Hepatocyte (in vitro differentiated cells): ENCODE data around the gene TRIM17. TPM values are rescaled to one million over a fixed set of nuclear protein-coding genes. Genes with fewer than 3 reads are reported as not detected.

ENCODE experiments used
- DNase-seq: peaks from one replicate; pipeline ENCODE4 v3.0.0-alpha.2; 2016; ENCODE audit warnings: low spot score
- H2AFZ ChIP-seq: fragments of 200-600 bp; sonication (generic); 2 replicates; pipeline ENCODE4 v1.6.0; 2016; ENCODE audit warnings: antibody characterized with exemption, mild to moderate bottlenecking
- H3K27ac ChIP-seq: fragments of 200-600 bp; sonication (generic); 2 replicates; pipeline ENCODE4 v1.5.1; 2016; ENCODE audit warnings: mild to moderate bottlenecking
- H3K27me3 ChIP-seq: fragments of 200-600 bp; sonication (generic); 2 replicates; pipeline ENCODE4 v1.6.1; 2016
- H3K36me3 ChIP-seq: fragments of 200-600 bp; sonication (generic); replicated peaks from 2 replicates; pipeline ENCODE4 v1.5.1; 2016; ENCODE audit warnings: low read depth; ENCODE audit not compliant: insufficient read depth
- H3K4me1 ChIP-seq: fragments of 200-600 bp; sonication (generic); 2 replicates; pipeline ENCODE4 v1.5.1; 2016; ENCODE audit warnings: mild to moderate bottlenecking, moderate library complexity; ENCODE audit not compliant: insufficient read depth
- H3K4me2 ChIP-seq: fragments of 200-600 bp; sonication (generic); 2 replicates; pipeline ENCODE4 v1.6.0; 2016
- H3K4me3 ChIP-seq: fragments of 200-600 bp; sonication (generic); 2 replicates; pipeline ENCODE4 v1.5.1; 2016; ENCODE audit warnings: mild to moderate bottlenecking
- H3K79me2 ChIP-seq: fragments of 200-600 bp; sonication (generic); 2 replicates; pipeline ENCODE4 v1.6.0; 2017; ENCODE audit warnings: mild to moderate bottlenecking
- H3K9me2 ChIP-seq: fragments of 200-600 bp; sonication (generic); replicated peaks from 2 replicates; pipeline ENCODE4 v1.6.0; 2017; ENCODE audit warnings: mild to moderate bottlenecking; ENCODE audit not compliant: insufficient read depth
- H3K9me3 ChIP-seq: fragments of 200-600 bp; sonication (generic); 2 replicates; pipeline ENCODE4 v1.5.1; 2016; ENCODE audit warnings: low read depth, mild to moderate bottlenecking
- H4K20me1 ChIP-seq: fragments of 200-600 bp; sonication (generic); 2 replicates; pipeline ENCODE4 v1.6.0; 2016; ENCODE audit warnings: mild to moderate bottlenecking; ENCODE audit not compliant: insufficient read depth, poor library complexity, severe bottlenecking
- CTCF ChIP-seq: fragments of 200-600 bp; sonication (generic); IDR thresholded peaks from 2 replicates; pipeline ENCODE4 v1.5.1; 2016; ENCODE audit warnings: antibody characterized with exemption, mild to moderate bottlenecking; ENCODE audit not compliant: poor library complexity
- EZH2 ChIP-seq: fragments of 200-600 bp; sonication (generic); IDR thresholded peaks from 2 replicates; pipeline ENCODE4 v1.6.1; 2016; ENCODE audit warnings: antibody characterized with exemption, mild to moderate bottlenecking, borderline replicate concordance
- EZH2phosphoT487 ChIP-seq: fragments of 200-600 bp; sonication (generic); IDR thresholded peaks from one replicate; pipeline ENCODE4 v1.6.1; 2018; ENCODE audit warnings: antibody characterized with exemption, mild to moderate bottlenecking, low read depth, moderate library complexity; ENCODE audit not compliant: unreplicated experiment, severe bottlenecking
- WGBS: methylation state at CpG from one replicate; pipeline ENCODE4 v1.1.6; 2016; ENCODE audit warnings: low lambda C conversion rate; ENCODE audit errors: missing lambda C conversion rate; 5-methylcytosine and 5-hydroxymethylcytosine counted together
- polyA plus RNA-seq: library from polyadenylated mRNA; unstranded; fragments of >200 nt; fragmentation: Nextera tagmentation; extraction: Ambion mirVana; gene quantifications from 2 replicates; pipeline ENCODE4 v1.2.1, GENCODE V29; 2016
- total RNA-seq: library from RNA; depleted of rRNA; stranded (reverse); fragments of >200 nt; gene quantifications from 2 replicates; pipeline ENCODE4 v1.2.3, GENCODE V29; 2014

TRIM17 gene
- total and polyA plus RNA-seq, 2 experiments from 2014 or later, result 2.4 to 7.3 TPM

GRCh38 chr1:228400692-228401454 lies 15.8 kb downstream of the TRIM17 start:
- Histone ChIP-seq H3K27me3 (no peaks in the 10 kb centered on the region), H4K20me1 (peaks cover 36% of the 10 kb centered on the region)
- no peak for TF ChIP-seq CTCF
- TF ChIP-seq EZH2phosphoT487, result no peak
- no peak for TF ChIP-seq EZH2

GRCh38 chr1:228400237-228400651 lies 16.4 kb downstream of the TRIM17 start:
- Histone ChIP-seq H3K27me3 (no peaks in the 10 kb centered on the region), H3K27ac (no peak overlapping the region), H3K36me3 (no peaks in the 10 kb centered on the region), H3K4me2 (no peak overlapping the region), H3K9me2 (no peaks in the 10 kb centered on the region), H3K4me3 (no peak overlapping the region), H4K20me1 (peaks cover 29% of the 10 kb centered on the region), H3K79me2 (peaks cover 42% of the 10 kb centered on the region), H3K9me3 (no peaks in the 10 kb centered on the region), H3K4me1 (peaks cover 9% of the 10 kb centered on the region), H2AFZ (no peak overlapping the region)
- 97% methylated on average over 11 of the region's 11 CpGs for WGBS
- TF ChIP-seq EZH2, result no peak
- no peak for TF ChIP-seq EZH2phosphoT487
- no peak for TF ChIP-seq CTCF
- no peak for DNase-seq

More at GRCh38 chr1:228400692-228401454, 15.8 kb downstream of the TRIM17 start:
- Histone ChIP-seq H3K4me1 (peaks cover 9% of the 10 kb centered on the region), H3K27ac (no peak overlapping the region), H3K4me2 (no peak overlapping the region), H3K79me2 (peaks cover 48% of the 10 kb centered on the region), H3K9me2 (no peaks in the 10 kb centered on the region), H3K9me3 (no peaks in the 10 kb centered on the region), H3K36me3 (no peaks in the 10 kb centered on the region), H3K4me3 (no peak overlapping the region), H2AFZ (no peak overlapping the region)
- WGBS, result 92% methylated on average over 10 of the region's 19 CpGs
- no peak for DNase-seq

- no peak overlapping the region for H3K4me2 ChIP-seq
- 97% methylated on average over 14 of the region's 14 CpGs for WGBS
- peaks cover 4% of the 10 kb centered on the region for H3K4me1 ChIP-seq
- H3K36me3 ChIP-seq, result no peaks in the 10 kb centered on the region
- no peak overlapping the region for H3K4me3 ChIP-seq
- H3K9me2 ChIP-seq, result no peaks in the 10 kb centered on the region
- DNase-seq, result no peak
- H3K27ac ChIP-seq, result no peak overlapping the region
- peaks cover 24% of the 10 kb centered on the region for H4K20me1 ChIP-seq
- no peaks in the 10 kb centered on the region for H3K27me3 ChIP-seq
- H2AFZ ChIP-seq, result no peak overlapping the region
- H3K79me2 ChIP-seq, result peaks cover 36% of the 10 kb centered on the region
- H3K9me3 ChIP-seq, result no peaks in the 10 kb centered on the region
- no peak for TF ChIP-seq CTCF
- no peak for TF ChIP-seq EZH2phosphoT487
- TF ChIP-seq EZH2, result no peak
Observed at GRCh38 chr1:228399531-228400236, 17.0 kb downstream of the TRIM17 start.
